Measurements from ENCODE around the gene GPBP1L1.
A peak's percentile ranks its signal among the peaks of the same experiment; 100 is the strongest.
"Not testable (repeated sequence)": the region's sequence is repeated elsewhere in the genome, so short reads cannot be mapped to it uniquely, and the experiment has no call there.

GPBP1L1 gene

GRCh38 chr1:45686288-45687013, at the start of gene GPBP1L1:
Gene GPBP1L1 (minus strand): TSS chr1:45686533. CDS start chr1:45659087, 27,446 bp downstream.
- Histone ChIP-seq H3F3A (ENCODE audit: control insufficient read depth, insufficient read depth) (peaks cover 10% of the 10 kb centered on the region), H3K4me1 (ENCODE audit: control insufficient read depth, low read length) (peaks cover 54% of the 10 kb centered on the region), H3K27ac (ENCODE audit: low read depth, low read length) (peak within 1 kb of the TSS; percentile 92), H3K27me3 (ENCODE audit: control insufficient read depth, low read length) (no peaks in the 10 kb centered on the region), H4K20me1 (ENCODE audit: control insufficient read depth, insufficient read depth, low read depth, low read length) (peaks cover 14% of the 10 kb centered on the region; the same call in 1 of the 2 replicates), H3K9me2 (replicated peaks; ENCODE audit: control insufficient read depth, low read length) (no peaks in the 10 kb centered on the region), H3K4me3 (ENCODE audit: low read length) (peak within 1 kb of the TSS; percentile 94), H3K79me2 (ENCODE audit: control insufficient read depth, low read length) (peaks cover 94% of the 10 kb centered on the region), H3K36me3 (ENCODE audit: control insufficient read depth, low read length) (peaks cover 65% of the 10 kb centered on the region), H3K4me2 (ENCODE audit: low read length) (peak within 1 kb of the TSS; percentile 93), H3K9me3 (ENCODE audit: control insufficient read depth, insufficient read depth, low read length) (no peaks in the 10 kb centered on the region)
- TF ChIP-seq EZH2phosphoT487 (IDR thresholded peaks at IDR 0.05; ENCODE audit: borderline replicate concordance, low read length) (no peak), CTCF (IDR thresholded peaks at IDR 0.05; ENCODE audit: low read depth, low read length, poor library complexity, severe bottlenecking) (no peak)

GRCh38 chr1:45730780-45731319, 44.5 kb upstream of the GPBP1L1 start:
- Histone ChIP-seq H3K4me1 (ENCODE audit: control insufficient read depth, low read length) (peaks cover 23% of the 10 kb centered on the region), H3F3A (ENCODE audit: control insufficient read depth, insufficient read depth) (peaks cover 4% of the 10 kb centered on the region), H4K20me1 (ENCODE audit: control insufficient read depth, insufficient read depth, low read depth, low read length) (no peaks in the 10 kb centered on the region)

GRCh38 chr1:45730075-45730779, 43.9 kb upstream of the GPBP1L1 start:
- H3F3A ChIP-seq (ENCODE audit: control insufficient read depth, insufficient read depth): peaks cover 4% of the 10 kb centered on the region
- H3K9me2 ChIP-seq (replicated peaks; ENCODE audit: control insufficient read depth, low read length): no peaks in the 10 kb centered on the region
- no peak for TF ChIP-seq EZH2phosphoT487 (IDR thresholded peaks at IDR 0.05; ENCODE audit: borderline replicate concordance, low read length)
- TF ChIP-seq CTCF (IDR thresholded peaks at IDR 0.05; ENCODE audit: low read depth, low read length, poor library complexity, severe bottlenecking): no peak
- H3K27ac ChIP-seq (ENCODE audit: low read depth, low read length): no peak overlapping the region
- H3K9me3 ChIP-seq (ENCODE audit: control insufficient read depth, insufficient read depth, low read length): no peaks in the 10 kb centered on the region
- H3K4me2 ChIP-seq (ENCODE audit: low read length): no peak overlapping the region
- no peaks in the 10 kb centered on the region for H3K36me3 ChIP-seq (ENCODE audit: control insufficient read depth, low read length)
- no peak overlapping the region for H3K4me3 ChIP-seq (ENCODE audit: low read length)
- peaks cover 18% of the 10 kb centered on the region for H3K4me1 ChIP-seq (ENCODE audit: control insufficient read depth, low read length)
- no peaks in the 10 kb centered on the region for H3K27me3 ChIP-seq (ENCODE audit: control insufficient read depth, low read length)
- H4K20me1 ChIP-seq (ENCODE audit: control insufficient read depth, insufficient read depth, low read depth, low read length): no peaks in the 10 kb centered on the region
- no peaks in the 10 kb centered on the region for H3K79me2 ChIP-seq (ENCODE audit: control insufficient read depth, low read length)

More at GRCh38 chr1:45730780-45731319, 44.5 kb upstream of the GPBP1L1 start:
- H3K36me3 ChIP-seq (ENCODE audit: control insufficient read depth, low read length): no peaks in the 10 kb centered on the region
- H3K27me3 ChIP-seq (ENCODE audit: control insufficient read depth, low read length): no peaks in the 10 kb centered on the region
- no peaks in the 10 kb centered on the region for H3K79me2 ChIP-seq (ENCODE audit: control insufficient read depth, low read length)
- H3K4me3 ChIP-seq (ENCODE audit: low read length): no peak overlapping the region
- H3K27ac ChIP-seq (ENCODE audit: low read depth, low read length): no peak overlapping the region
- H3K9me3 ChIP-seq (ENCODE audit: control insufficient read depth, insufficient read depth, low read length): no peaks in the 10 kb centered on the region
- no peak overlapping the region for H3K4me2 ChIP-seq (ENCODE audit: low read length)
- no peaks in the 10 kb centered on the region for H3K9me2 ChIP-seq (replicated peaks; ENCODE audit: control insufficient read depth, low read length)
- TF ChIP-seq CTCF (IDR thresholded peaks at IDR 0.05; ENCODE audit: low read depth, low read length, poor library complexity, severe bottlenecking) (no peak), EZH2phosphoT487 (IDR thresholded peaks at IDR 0.05; ENCODE audit: borderline replicate concordance, low read length) (no peak)

- peaks cover 11% of the 10 kb centered on the region for H3F3A ChIP-seq (ENCODE audit: control insufficient read depth, insufficient read depth)
- H3K4me1 ChIP-seq (ENCODE audit: control insufficient read depth, low read length); H3K36me3 ChIP-seq (ENCODE audit: control insufficient read depth, low read length); H3K4me2 ChIP-seq (ENCODE audit: low read length); H3K27me3 ChIP-seq (ENCODE audit: control insufficient read depth, low read length); H3K79me2 ChIP-seq (ENCODE audit: control insufficient read depth, low read length); H4K20me1 ChIP-seq (ENCODE audit: control insufficient read depth, insufficient read depth, low read depth, low read length); H3K9me3 ChIP-seq (ENCODE audit: control insufficient read depth, insufficient read depth, low read length); H3K27ac ChIP-seq (ENCODE audit: low read depth, low read length); H3K9me2 ChIP-seq (replicated peaks; ENCODE audit: control insufficient read depth, low read length); H3K4me3 ChIP-seq (ENCODE audit: low read length): not testable (repeated sequence)
Observed at GRCh38 chr1:45726007-45726406, 39.7 kb upstream of the GPBP1L1 start.

Measured in DOHH2 (cell line).